ENCODE results near the gene PLAC1. TPM values are rescaled to one million over a fixed set of nuclear protein-coding genes. Genes with fewer than 3 reads are reported as not detected.

The PLAC1 gene
- total RNA-seq, 2 donors from 2014 or later: 1.1 to 1.3 TPM

DNA sequence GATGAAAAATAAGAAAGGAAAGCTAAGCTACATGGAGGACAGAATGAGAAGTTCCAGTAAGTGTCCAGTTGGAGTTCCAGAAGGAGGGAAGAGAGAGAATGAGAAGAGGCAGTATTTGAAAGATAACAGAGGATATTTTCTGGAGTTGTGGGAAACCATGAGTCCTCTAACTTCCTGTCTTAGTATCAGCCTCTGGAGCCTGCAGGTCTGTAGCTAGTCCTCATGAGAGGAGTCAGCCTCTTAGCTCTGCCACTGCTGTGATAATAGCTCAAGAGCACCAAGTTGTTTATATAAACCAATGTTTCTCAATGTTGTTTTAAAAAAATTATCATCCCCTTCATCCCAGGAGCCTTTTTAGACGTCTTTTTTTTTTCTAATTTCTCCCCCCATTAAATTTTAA lies 2.4 kb upstream of the PLAC1 start:
- Mint-ChIP-seq H3K9me3 (no peaks in the 10 kb centered on the region), H3K4me1 (ENCODE audit: low read depth) (no peaks in the 10 kb centered on the region), H3K4me3 (no peak overlapping the region), H3K27me3 (ENCODE audit: low read depth) (peaks cover 88% of the 10 kb centered on the region), H3K27ac (no peak overlapping the region), H3K36me3 (ENCODE audit: insufficient read depth in 2 of 2) (no peaks in the 10 kb centered on the region)
- ATAC-seq (replicated peaks in 1 of 2) (no peak), DNase-seq (no peak)

DNA sequence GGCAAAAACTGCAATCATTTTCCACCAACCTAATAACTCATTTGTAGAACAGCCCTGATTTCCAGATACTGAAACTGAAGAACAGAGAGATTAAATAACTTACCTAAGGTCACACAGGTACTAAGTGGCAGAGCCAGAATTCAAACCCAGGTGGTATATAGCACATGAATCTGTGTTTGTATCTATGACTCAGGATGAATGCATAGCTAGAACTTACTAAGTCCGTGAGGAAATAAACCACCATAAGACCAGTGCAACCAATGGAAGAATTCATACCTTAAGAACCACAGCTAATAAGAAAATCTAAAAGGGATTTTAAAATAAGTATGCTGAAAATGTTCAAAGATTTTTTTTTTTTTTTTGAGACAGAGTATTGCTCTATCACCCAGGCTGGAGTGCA lies 1.5 kb upstream of the PLAC1 start:
- DNase-seq (no peak), ATAC-seq (replicated peaks in 1 of 2) (no peak)
- H3K4me1 Mint-ChIP-seq (ENCODE audit: low read depth): peaks cover 8% of the 10 kb centered on the region
- H3K36me3 Mint-ChIP-seq (ENCODE audit: insufficient read depth in 2 of 2): no peaks in the 10 kb centered on the region
- peaks cover 81% of the 10 kb centered on the region for H3K27me3 Mint-ChIP-seq (ENCODE audit: low read depth)
- no peaks in the 10 kb centered on the region for H3K9me3 Mint-ChIP-seq
- H3K27ac Mint-ChIP-seq: no peak overlapping the region
- H3K4me3 Mint-ChIP-seq: no peak overlapping the region

DNA sequence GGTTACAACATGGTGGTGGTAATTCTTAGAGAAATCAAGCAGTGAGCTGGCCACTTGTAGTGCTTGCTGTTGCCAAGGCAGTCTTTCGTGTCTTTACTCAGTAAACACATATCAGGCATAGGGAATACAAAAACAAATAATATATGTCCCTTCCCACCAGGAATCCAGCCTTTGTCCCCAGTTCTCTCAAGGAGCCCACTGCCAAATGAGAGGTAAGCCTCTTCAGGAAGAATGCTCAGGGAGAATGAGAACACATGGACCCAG lies 421 bp upstream of the PLAC1 start:
- Mint-ChIP-seq H3K4me3 (no peak overlapping the region), H3K9me3 (no peaks in the 10 kb centered on the region), H3K27me3 (ENCODE audit: low read depth) (peaks cover 70% of the 10 kb centered on the region), H3K27ac (no peak overlapping the region), H3K36me3 (ENCODE audit: insufficient read depth in 2 of 2) (no peaks in the 10 kb centered on the region), H3K4me1 (ENCODE audit: low read depth) (peaks cover 19% of the 10 kb centered on the region)
- DNase-seq (no peak), ATAC-seq (replicated peaks in 1 of 2) (no peak)

DNA sequence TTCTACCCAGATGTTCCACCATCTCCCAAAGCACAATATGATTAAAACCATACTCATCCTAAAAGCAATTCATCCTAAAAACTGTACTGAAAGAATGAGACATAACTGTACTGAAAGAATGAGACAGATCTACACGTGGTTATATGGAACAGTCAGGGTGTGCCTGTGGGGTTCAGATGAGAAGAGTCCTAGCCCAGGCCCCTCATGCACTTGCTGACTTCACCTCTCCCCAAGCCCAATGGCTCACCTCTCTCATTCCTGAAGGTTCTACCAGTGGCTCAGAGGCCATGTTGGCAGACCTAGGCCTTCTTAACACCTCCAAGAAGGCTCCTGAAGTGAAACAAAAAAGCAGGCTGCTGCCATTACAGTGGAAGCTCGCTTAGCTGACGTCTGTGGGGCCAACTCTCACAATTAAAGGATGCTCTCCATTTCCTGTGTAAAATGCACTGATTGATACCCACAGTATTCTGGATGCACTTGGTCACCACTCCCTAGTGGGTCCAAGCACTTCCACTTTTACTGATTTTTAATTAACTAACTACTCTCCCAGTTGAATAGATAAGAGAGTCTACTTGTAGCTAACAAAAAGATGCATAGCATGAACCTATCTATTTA lies 3.8 kb downstream of the PLAC1 start:
- peak; percentile 98 to 99 for ATAC-seq (replicated peaks in 1 of 2)
- H3K4me1 Mint-ChIP-seq (ENCODE audit: low read depth): peaks cover 26% of the 10 kb centered on the region
- peak; percentile 50 to 73 for DNase-seq
- H3K9me3 Mint-ChIP-seq: no peaks in the 10 kb centered on the region
- peak overlapping the region; percentile 12 to 27 for H3K4me3 Mint-ChIP-seq
- no peaks in the 10 kb centered on the region for H3K36me3 Mint-ChIP-seq (ENCODE audit: insufficient read depth in 2 of 2)
- peak overlapping the region; percentile 28 for H3K27ac Mint-ChIP-seq
- H3K27me3 Mint-ChIP-seq (ENCODE audit: low read depth): peaks cover 61% of the 10 kb centered on the region

DNA sequence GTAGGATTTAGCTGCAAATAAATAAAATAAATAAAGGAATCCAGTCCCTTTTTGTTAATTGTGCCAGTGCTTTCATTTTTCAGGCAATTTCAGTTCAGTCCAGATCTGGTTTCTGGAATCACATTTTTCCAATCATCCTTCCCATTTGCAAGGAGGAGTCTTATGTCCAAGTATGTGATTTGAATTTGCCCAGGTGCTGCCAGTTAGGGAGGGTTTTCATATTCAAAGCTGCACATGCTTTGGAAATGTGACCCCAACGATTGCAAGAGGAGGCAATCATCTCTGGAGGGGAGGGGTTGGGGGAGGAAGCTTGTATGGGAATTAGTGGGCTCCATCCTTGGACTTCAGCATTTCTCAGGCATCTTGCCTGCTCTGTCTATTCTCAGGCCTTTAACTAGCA lies 4.4 kb downstream of the PLAC1 start:
- ATAC-seq (replicated peaks in 1 of 2): no peak
- Mint-ChIP-seq H3K27ac (no peak overlapping the region), H3K9me3 (no peaks in the 10 kb centered on the region), H3K4me3 (peak overlapping the region; percentile 12 to 27), H3K4me1 (ENCODE audit: low read depth) (peaks cover 26% of the 10 kb centered on the region), H3K36me3 (ENCODE audit: insufficient read depth in 2 of 2) (no peaks in the 10 kb centered on the region), H3K27me3 (ENCODE audit: low read depth) (peaks cover 60% of the 10 kb centered on the region)
- no peak for DNase-seq

DNA sequence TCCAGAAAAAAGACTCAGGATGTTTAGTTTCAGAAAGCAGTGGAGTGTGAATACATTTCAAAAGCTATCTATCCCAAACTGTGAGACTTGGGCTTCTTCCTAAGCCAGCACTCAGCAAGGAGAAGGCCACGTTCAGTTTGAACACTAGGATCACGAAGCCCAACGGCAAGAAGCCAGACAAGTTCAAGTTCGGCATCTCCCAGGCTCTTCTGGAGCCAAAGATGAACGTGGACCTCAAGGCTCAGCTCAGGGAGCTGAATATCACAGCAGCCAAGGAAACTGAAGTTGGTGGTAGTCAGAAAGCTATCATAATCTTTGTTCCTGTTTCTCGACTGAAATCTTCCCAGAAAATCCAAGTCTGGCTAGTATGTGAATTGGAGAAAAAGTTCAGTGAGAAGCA lies 7.6 kb downstream of the PLAC1 start:
- ATAC-seq (replicated peaks in 1 of 2): no peak
- DNase-seq: no peak
- Mint-ChIP-seq H3K27me3 (ENCODE audit: low read depth) (peaks cover 58% of the 10 kb centered on the region), H3K27ac (no peak overlapping the region), H3K9me3 (peaks cover 0 to 3% of the 10 kb centered on the region in 2 donors), H3K4me1 (ENCODE audit: low read depth) (peaks cover 26% of the 10 kb centered on the region), H3K4me3 (no peak overlapping the region), H3K36me3 (ENCODE audit: insufficient read depth in 2 of 2) (no peaks in the 10 kb centered on the region)

DNA sequence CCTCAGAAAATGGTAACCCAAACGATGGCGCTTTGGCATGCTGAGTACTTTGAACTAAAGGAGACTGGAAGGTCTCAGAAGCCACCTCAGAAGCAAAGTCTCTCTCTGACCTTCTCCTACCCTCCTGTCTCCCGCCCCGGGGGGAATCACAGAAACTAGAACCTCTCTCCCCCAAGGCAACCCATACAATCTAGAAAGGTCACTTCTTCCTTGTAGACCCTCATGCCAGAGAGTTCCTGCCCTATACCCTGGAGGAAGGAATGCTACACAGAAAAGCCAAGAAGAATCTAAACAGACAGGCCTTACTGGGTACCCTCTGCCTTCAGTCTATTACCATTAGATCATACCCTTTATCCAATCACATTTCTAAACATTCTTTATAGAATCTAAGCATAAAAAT lies 8.5 kb downstream of the PLAC1 start:
- H3K4me3 Mint-ChIP-seq: no peak overlapping the region
- H3K9me3 Mint-ChIP-seq: peaks cover 0 to 5% of the 10 kb centered on the region in 2 donors
- DNase-seq (no peak), ATAC-seq (replicated peaks in 1 of 2) (no peak)
- peaks cover 66% of the 10 kb centered on the region for H3K27me3 Mint-ChIP-seq (ENCODE audit: low read depth)
- peaks cover 18% of the 10 kb centered on the region for H3K4me1 Mint-ChIP-seq (ENCODE audit: low read depth)
- no peak overlapping the region for H3K27ac Mint-ChIP-seq
- no peaks in the 10 kb centered on the region for H3K36me3 Mint-ChIP-seq (ENCODE audit: insufficient read depth in 2 of 2)

DNA sequence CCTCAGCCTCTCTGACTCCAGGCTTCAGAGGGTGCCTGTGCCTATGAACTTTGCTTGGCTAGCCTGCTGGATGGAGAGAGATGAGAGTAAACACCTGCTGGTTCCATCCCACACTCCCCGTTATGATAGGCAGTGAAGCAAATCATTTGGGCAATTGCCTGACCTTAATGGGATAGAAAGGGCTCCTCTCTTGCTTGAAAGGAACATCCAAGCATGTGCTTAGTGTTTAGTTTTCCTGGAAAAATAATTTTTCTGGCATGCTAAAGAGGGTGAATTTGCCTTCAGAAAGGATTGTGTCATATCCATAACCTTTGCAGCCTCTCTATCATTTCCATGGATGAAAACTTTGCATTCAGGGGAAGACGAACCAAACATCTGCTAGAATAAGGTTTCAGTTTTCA lies 10.8 kb downstream of the PLAC1 start:
- DNase-seq (no peak), ATAC-seq (replicated peaks in 1 of 2) (no peak)
- Mint-ChIP-seq H3K4me1 (ENCODE audit: low read depth) (no peaks in the 10 kb centered on the region), H3K27me3 (ENCODE audit: low read depth) (peaks cover 81% of the 10 kb centered on the region), H3K36me3 (ENCODE audit: insufficient read depth in 2 of 2) (no peaks in the 10 kb centered on the region), H3K9me3 (peaks cover 0 to 5% of the 10 kb centered on the region in 2 donors), H3K4me3 (no peak overlapping the region), H3K27ac (no peak overlapping the region)

DNA sequence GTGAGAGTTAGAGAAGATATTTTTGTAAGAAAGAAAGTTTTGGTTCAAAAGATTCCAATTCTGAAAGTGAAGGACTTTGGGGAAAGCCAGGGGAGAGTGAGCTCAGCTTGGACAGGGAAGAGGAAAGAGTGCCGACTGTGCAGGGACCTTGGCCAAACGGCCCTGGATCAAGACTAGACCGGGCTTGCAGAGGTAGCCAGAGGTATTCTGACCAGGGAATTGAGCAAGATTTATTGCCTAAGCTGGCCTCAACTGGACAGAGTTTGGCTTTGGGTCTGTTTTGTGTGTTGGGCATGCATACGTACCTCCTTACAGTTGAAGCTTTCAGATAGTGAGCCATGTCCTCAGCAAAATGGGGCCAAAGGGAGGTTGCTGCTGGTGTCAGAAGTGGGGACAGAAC lies 11.6 kb downstream of the PLAC1 start:
- peaks cover 79% of the 10 kb centered on the region for H3K27me3 Mint-ChIP-seq (ENCODE audit: low read depth)
- no peaks in the 10 kb centered on the region for H3K36me3 Mint-ChIP-seq (ENCODE audit: insufficient read depth in 2 of 2)
- H3K4me1 Mint-ChIP-seq (ENCODE audit: low read depth): no peaks in the 10 kb centered on the region
- no peak for ATAC-seq (replicated peaks in 1 of 2)
- DNase-seq: no peak
- H3K27ac Mint-ChIP-seq: no peak overlapping the region
- no peak overlapping the region for H3K4me3 Mint-ChIP-seq
- peaks cover 0 to 5% of the 10 kb centered on the region in 2 donors for H3K9me3 Mint-ChIP-seq

DNA sequence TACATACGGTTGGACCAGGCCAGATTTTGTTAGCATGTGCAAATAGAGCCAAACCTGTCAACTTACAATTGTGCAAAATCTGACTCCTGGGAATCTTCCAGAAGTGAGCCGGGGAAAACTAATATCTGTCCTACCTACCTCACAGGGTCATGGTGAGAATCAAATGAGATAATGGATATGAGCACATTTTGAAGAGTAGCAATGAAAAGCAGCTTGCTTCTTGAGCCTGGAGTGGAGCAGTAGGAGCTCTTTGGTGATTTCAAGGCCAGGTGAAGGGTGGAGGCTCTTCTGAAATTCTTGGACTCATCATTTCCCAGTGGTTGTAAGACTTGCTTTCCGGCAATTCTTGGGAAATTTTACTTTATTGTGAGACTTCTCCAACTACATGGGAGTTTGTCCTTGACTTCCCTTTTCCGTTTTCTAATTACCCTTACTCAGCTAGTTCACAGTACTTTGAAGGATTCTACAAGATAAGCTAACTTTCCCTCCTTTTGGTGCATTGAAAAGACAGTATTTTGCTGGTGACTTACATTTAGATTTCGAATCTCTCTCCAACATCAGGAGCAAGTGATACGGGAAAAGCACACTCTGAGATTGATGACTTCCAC lies 12.2 kb downstream of the PLAC1 start:
- Mint-ChIP-seq H3K27me3 (ENCODE audit: low read depth) (peaks cover 81% of the 10 kb centered on the region), H3K4me1 (ENCODE audit: low read depth) (no peaks in the 10 kb centered on the region), H3K4me3 (no peak overlapping the region), H3K9me3 (peaks cover 0 to 5% of the 10 kb centered on the region in 2 donors), H3K36me3 (ENCODE audit: insufficient read depth in 2 of 2) (no peaks in the 10 kb centered on the region), H3K27ac (no peak overlapping the region)
- DNase-seq (no peak), ATAC-seq (replicated peaks in 1 of 2) (no peak)

DNA sequence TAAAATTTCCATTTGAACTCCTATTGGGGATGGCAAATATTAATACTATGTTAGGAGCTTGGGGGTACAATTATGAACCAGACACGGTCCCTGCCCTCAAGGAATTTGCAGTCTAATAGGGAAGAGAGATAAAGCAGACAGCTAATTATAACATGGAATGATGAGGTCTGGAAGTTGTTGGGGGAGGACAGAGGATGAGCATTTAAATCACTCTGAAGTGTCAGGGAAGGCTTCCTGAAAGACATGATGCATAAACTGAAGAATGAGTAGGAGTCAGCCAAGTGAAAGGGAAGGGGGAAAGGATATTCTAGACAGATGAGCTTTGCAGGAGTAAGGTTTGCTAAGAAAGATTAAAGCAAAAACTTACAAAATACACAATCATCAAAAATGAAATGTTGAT lies 15.9 kb downstream of the PLAC1 start:
- ATAC-seq (replicated peaks in 1 of 2) (no peak), DNase-seq (no peak)
- H3K27me3 Mint-ChIP-seq (ENCODE audit: low read depth): peaks cover 83% of the 10 kb centered on the region
- no peaks in the 10 kb centered on the region for H3K4me1 Mint-ChIP-seq (ENCODE audit: low read depth)
- H3K4me3 Mint-ChIP-seq: no peak overlapping the region
- peaks cover 0 to 4% of the 10 kb centered on the region in 2 donors for H3K36me3 Mint-ChIP-seq (ENCODE audit: insufficient read depth in 2 of 2)
- no peak overlapping the region for H3K27ac Mint-ChIP-seq
- H3K9me3 Mint-ChIP-seq: peaks cover 0 to 5% of the 10 kb centered on the region in 2 donors

DNA sequence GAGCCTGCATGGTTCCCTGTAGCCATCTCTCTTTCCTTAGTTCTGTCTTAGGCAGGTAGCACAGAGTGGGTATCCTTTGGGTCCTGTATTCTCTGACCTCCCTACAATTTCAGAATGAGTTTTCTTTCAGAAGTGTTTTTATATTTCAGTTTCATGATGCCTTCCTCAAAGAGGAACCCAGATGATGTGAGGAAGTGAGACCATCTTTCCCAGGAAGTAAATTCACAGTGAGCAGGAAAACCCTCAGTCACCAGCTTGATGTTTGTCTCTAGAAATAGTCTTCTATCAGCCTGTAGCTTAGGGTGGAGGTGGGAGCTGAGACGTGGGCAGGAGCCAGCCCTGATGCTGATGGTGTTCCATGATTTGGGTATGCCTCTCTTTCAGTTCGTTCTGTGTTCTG lies 16.9 kb downstream of the PLAC1 start:
- peaks cover 0 to 4% of the 10 kb centered on the region in 2 donors for H3K36me3 Mint-ChIP-seq (ENCODE audit: insufficient read depth in 2 of 2)
- no peak overlapping the region for H3K4me3 Mint-ChIP-seq
- DNase-seq (no peak), ATAC-seq (replicated peaks in 1 of 2) (no peak)
- H3K9me3 Mint-ChIP-seq: peaks cover 0 to 5% of the 10 kb centered on the region in 2 donors
- no peak overlapping the region for H3K27ac Mint-ChIP-seq
- H3K4me1 Mint-ChIP-seq (ENCODE audit: low read depth): no peaks in the 10 kb centered on the region
- H3K27me3 Mint-ChIP-seq (ENCODE audit: low read depth): peaks cover 74% of the 10 kb centered on the region

DNA sequence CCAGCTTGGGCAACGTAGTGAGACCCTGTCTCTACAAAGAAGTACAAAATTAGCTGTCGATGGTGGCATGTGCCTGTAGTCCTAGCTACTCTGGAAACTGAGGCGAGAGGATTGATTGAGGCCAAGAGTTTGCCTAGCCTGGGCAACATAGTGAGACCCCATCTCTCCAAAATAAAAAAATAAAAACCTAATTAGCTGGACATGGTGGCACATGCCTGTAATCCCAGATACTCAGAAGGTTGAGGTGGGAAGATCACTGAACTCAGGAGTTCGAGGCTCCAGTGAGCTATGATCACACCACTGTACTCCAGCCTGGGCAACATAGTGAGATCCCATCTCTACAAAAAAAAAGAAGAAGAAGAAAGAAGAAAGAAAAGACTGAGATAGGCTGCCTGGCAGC lies 17.4 kb downstream of the PLAC1 start:
- ATAC-seq (replicated peaks in 1 of 2): no peak
- Mint-ChIP-seq H3K27me3 (ENCODE audit: low read depth) (peaks cover 74% of the 10 kb centered on the region), H3K4me1 (ENCODE audit: low read depth) (no peaks in the 10 kb centered on the region), H3K4me3 (no peak overlapping the region), H3K27ac (no peak overlapping the region), H3K9me3 (peaks cover 0 to 3% of the 10 kb centered on the region in 2 donors), H3K36me3 (ENCODE audit: insufficient read depth in 2 of 2) (peaks cover 0 to 4% of the 10 kb centered on the region in 2 donors)
- no peak for DNase-seq

DNA sequence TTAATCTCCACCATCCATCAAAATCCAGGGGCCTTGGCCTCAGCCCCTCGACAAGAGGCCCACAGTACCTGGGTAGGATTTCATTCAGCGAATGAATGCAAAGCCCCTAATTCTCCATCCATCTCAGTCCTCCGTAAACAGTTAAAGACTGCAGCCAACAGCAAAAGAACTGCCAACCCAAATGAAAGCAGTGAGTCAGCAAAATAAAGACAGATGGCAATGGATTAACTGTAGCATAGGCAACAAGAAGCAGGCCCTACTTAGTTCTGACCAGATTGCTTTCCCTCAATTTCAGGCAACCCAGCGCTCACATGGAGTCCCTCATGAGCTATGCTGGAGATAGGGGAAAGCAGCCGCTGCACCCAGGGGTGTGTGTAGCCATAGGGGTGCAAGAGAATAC lies 21.4 kb downstream of the PLAC1 start:
- peaks cover 70% of the 10 kb centered on the region for H3K27me3 Mint-ChIP-seq (ENCODE audit: low read depth)
- H3K9me3 Mint-ChIP-seq: peaks cover 2 to 3% of the 10 kb centered on the region in 2 donors
- H3K36me3 Mint-ChIP-seq (ENCODE audit: insufficient read depth in 2 of 2): peaks cover 2 to 6% of the 10 kb centered on the region in 2 donors
- ATAC-seq (replicated peaks in 1 of 2) (no peak), DNase-seq (no peak)
- H3K27ac Mint-ChIP-seq: no peak overlapping the region
- H3K4me1 Mint-ChIP-seq (ENCODE audit: low read depth): peaks cover 7% of the 10 kb centered on the region
- no peak overlapping the region for H3K4me3 Mint-ChIP-seq

All from activated T-cell treated with anti-CD3 and anti-CD28 coated beads, Interleukin-2, amount 50 U/mL, for 72 hours (primary cell).